ENCODE results near the gene PTGER2.

DNA sequence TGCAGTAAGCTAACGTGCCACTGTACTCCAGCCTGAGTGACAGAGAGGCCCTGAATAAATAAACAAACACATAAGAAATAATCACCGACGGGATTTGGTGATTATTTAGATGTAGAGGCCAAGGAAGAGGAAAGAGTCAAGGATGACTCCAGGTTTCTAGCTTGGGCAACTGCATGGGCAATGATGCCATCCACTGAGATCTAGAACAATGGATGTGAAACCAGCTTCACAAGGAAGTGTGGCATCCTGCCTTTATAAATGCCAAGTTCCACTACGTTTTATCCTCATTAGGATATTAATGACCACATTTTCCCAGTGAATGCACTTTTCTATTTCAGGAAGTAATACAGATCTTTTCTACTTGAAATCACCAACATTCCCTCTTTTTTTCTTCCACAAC lies 10.9 kb upstream of the PTGER2 start:
- TF ChIP-seq, protein P1, sequence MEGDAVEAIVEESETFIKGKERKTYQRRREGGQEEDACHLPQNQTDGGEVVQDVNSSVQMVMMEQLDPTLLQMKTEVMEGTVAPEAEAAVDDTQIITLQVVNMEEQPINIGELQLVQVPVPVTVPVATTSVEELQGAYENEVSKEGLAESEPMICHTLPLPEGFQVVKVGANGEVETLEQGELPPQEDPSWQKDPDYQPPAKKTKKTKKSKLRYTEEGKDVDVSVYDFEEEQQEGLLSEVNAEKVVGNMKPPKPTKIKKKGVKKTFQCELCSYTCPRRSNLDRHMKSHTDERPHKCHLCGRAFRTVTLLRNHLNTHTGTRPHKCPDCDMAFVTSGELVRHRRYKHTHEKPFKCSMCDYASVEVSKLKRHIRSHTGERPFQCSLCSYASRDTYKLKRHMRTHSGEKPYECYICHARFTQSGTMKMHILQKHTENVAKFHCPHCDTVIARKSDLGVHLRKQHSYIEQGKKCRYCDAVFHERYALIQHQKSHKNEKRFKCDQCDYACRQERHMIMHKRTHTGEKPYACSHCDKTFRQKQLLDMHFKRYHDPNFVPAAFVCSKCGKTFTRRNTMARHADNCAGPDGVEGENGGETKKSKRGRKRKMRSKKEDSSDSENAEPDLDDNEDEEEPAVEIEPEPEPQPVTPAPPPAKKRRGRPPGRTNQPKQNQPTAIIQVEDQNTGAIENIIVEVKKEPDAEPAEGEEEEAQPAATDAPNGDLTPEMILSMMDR (IDR thresholded peaks at IDR 0.05): no peak
- no peak for TF ChIP-seq POLR2A (IDR thresholded peaks at IDR 0.05)

Measured in adrenal gland (tissue), 5 donors.